ENCODE results near the gene UBA6.

Gene UBA6

DNA sequence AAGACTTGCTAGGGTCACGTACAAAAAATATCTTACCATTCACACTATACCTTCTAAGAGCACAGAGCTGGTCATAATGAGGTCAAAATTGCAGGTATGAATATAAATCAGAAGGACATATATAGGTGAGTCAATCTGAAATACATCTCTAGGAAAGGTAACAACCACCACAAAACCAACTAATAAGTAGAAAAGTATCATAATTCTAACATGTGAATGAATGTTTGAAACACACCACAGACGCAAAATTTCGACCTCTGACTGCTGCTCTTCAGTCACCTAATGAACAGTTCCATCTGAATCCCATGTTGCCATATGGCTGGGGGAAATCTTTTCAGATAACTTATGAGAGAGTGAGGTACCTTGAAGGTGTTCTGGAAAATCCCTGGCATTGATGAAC is 120.4 kb downstream of the UBA6 start:
- no peak overlapping the region for H3K9ac ChIP-seq (ENCODE audit: insufficient read length, low read depth)
- TF ChIP-seq ZNF274 (IDR thresholded peaks at IDR 0.05; ENCODE audit: low read depth, low read length) (no peak), YY1 (IDR thresholded peaks at IDR 0.05; ENCODE audit: insufficient read depth, insufficient read length) (no peak), SUZ12 (IDR thresholded peaks at IDR 0.05; ENCODE audit: extremely low read depth, insufficient read depth, insufficient read length) (no peak)
- H3K4me3 ChIP-seq (ENCODE audit: insufficient read length, low read depth), result no peak overlapping the region
- H3K9me3 ChIP-seq (ENCODE audit: insufficient read depth, low read length), result no peaks in the 10 kb centered on the region
- H3K27me3 ChIP-seq (ENCODE audit: insufficient read depth, insufficient read length), result no peaks in the 10 kb centered on the region
- H3K4me1 ChIP-seq (ENCODE audit: insufficient read depth, insufficient read length), result no peaks in the 10 kb centered on the region
- no peak for DNase-seq (ENCODE audit: low read depth, low spot score)
- no peaks in the 10 kb centered on the region for H3K36me3 ChIP-seq (ENCODE audit: insufficient read depth, insufficient read length, low read length)

DNA sequence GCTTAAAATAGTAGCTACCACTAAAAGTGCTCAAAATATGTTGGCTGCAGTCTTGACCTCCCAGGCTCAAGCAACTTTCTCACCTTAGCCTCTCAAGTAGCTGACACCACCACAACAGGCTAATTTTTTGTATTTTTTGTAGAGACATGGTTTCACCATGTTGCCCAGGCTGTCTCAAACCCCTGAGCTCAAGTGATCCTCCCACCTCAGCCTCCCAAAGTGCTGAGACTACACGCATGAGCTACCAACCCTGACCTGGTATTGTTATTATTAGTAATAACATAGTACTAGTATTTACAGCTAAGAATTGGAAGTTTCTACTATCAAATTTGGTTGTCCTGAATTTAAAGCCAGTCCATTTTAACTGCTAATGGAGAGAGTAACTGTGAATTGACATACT is 124.4 kb downstream of the UBA6 start:
- Histone ChIP-seq H3K9ac (ENCODE audit: insufficient read length, low read depth) (no peak overlapping the region), H3K27me3 (ENCODE audit: insufficient read depth, insufficient read length) (no peaks in the 10 kb centered on the region), H3K4me3 (ENCODE audit: insufficient read length, low read depth) (no peak overlapping the region), H3K4me1 (ENCODE audit: insufficient read depth, insufficient read length) (no peaks in the 10 kb centered on the region), H3K9me3 (ENCODE audit: insufficient read depth, low read length) (no peaks in the 10 kb centered on the region), H3K36me3 (ENCODE audit: insufficient read depth, insufficient read length, low read length) (no peaks in the 10 kb centered on the region)
- DNase-seq (ENCODE audit: low read depth, low spot score), result no peak
- TF ChIP-seq YY1 (IDR thresholded peaks at IDR 0.05; ENCODE audit: insufficient read depth, insufficient read length) (no peak), SUZ12 (IDR thresholded peaks at IDR 0.05; ENCODE audit: extremely low read depth, insufficient read depth, insufficient read length) (no peak), ZNF274 (IDR thresholded peaks at IDR 0.05; ENCODE audit: low read depth, low read length) (no peak)

DNA sequence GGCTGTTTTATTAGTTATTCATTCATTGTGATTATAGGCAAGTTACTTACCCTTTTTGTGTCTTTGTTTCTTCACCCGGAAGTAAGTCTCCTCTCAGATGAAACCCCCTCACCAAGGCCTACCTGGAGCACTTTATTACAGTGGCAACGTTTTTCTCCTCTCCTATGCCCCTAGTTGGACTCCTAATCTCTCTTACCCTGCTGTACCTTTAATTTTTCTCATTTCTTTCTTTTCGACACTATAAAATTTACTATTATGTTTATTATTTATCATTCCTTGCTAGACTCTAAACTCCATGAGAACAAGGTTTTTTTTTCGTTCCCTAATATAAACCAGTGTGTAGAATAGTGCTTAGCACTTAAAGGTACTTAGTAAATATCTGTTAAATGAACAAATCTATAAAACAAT is 124.9 kb downstream of the UBA6 start:
- H3K9me3 ChIP-seq (ENCODE audit: insufficient read depth, low read length), result no peaks in the 10 kb centered on the region
- DNase-seq (ENCODE audit: low read depth, low spot score), result no peak
- no peak overlapping the region for H3K4me3 ChIP-seq (ENCODE audit: insufficient read length, low read depth)
- TF ChIP-seq YY1 (IDR thresholded peaks at IDR 0.05; ENCODE audit: insufficient read depth, insufficient read length) (no peak), SUZ12 (IDR thresholded peaks at IDR 0.05; ENCODE audit: extremely low read depth, insufficient read depth, insufficient read length) (no peak), ZNF274 (IDR thresholded peaks at IDR 0.05; ENCODE audit: low read depth, low read length) (no peak)
- H3K9ac ChIP-seq (ENCODE audit: insufficient read length, low read depth), result no peak overlapping the region
- H3K36me3 ChIP-seq (ENCODE audit: insufficient read depth, insufficient read length, low read length), result no peaks in the 10 kb centered on the region
- H3K4me1 ChIP-seq (ENCODE audit: insufficient read depth, insufficient read length), result no peaks in the 10 kb centered on the region
- no peaks in the 10 kb centered on the region for H3K27me3 ChIP-seq (ENCODE audit: insufficient read depth, insufficient read length)

DNA sequence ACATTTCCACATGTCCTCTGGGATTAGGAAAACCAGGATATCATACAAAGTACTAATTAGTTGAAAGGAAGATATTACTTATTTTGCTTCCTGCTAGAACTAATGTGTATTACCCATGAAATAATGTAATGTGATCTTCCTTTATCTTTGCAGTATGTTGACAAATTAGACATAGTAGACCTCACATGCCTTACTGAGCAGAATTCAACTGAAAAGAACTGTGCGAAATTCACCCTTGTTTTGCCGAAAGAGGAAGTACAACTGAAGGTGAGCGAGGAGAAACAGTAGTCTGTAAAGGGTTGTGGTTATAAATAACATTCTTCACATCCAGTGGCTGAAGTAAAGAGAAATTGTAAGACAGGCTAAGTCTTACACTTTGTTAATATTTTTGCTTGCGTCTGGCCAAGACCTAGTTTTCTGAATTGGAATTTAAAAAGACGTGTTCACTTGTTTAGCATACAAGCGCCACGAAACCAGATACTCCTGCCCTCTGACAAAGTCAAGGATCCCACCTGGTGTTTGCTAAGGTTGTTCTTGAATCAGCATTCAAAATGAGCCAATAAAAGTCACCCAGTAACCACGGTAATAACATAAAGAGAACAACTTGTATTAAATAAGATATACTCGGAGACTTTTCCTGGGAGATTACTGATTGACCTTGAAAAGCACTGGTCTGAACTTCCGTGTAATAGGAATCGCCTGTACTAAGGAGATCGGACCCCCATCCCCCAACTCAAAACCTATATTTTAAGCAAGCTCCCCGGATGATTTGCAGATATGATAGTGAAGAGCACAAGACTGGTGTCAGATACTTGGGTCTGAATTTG is 125.5 kb downstream of the UBA6 start:
- no peak overlapping the region for H3K4me3 ChIP-seq (ENCODE audit: insufficient read length, low read depth)
- no peaks in the 10 kb centered on the region for H3K9me3 ChIP-seq (ENCODE audit: insufficient read depth, low read length)
- no peaks in the 10 kb centered on the region for H3K36me3 ChIP-seq (ENCODE audit: insufficient read depth, insufficient read length, low read length)
- H3K9ac ChIP-seq (ENCODE audit: insufficient read length, low read depth), result no peak overlapping the region
- H3K4me1 ChIP-seq (ENCODE audit: insufficient read depth, insufficient read length), result no peaks in the 10 kb centered on the region
- DNase-seq (ENCODE audit: low read depth, low spot score), result no peak
- TF ChIP-seq SUZ12 (IDR thresholded peaks at IDR 0.05; ENCODE audit: extremely low read depth, insufficient read depth, insufficient read length), result no peak
- no peak for TF ChIP-seq ZNF274 (IDR thresholded peaks at IDR 0.05; ENCODE audit: low read depth, low read length)
- no peak for TF ChIP-seq YY1 (IDR thresholded peaks at IDR 0.05; ENCODE audit: insufficient read depth, insufficient read length)
- H3K27me3 ChIP-seq (ENCODE audit: insufficient read depth, insufficient read length), result no peaks in the 10 kb centered on the region

DNA sequence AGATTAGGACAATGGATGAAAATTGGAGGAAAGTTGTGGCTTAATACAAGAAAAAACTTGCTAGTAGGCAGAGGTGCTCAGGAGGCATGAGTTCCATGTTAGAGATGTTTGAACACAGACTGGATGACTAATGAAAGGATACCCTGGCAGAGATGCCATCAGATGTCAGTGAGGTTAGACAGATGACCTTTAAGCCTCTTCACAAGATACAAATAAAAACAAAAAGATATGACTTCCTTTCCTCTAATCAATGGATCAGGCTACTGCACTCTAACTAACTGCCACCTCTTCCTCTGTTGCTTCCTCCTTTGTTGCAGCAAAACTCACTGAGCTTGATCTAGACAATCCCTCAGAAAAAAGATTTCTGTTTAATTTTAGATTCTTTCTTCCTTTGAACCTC is 127.8 kb downstream of the UBA6 start:
- no peaks in the 10 kb centered on the region for H3K36me3 ChIP-seq (ENCODE audit: insufficient read depth, insufficient read length, low read length)
- TF ChIP-seq ZNF274 (IDR thresholded peaks at IDR 0.05; ENCODE audit: low read depth, low read length) (no peak), SUZ12 (IDR thresholded peaks at IDR 0.05; ENCODE audit: extremely low read depth, insufficient read depth, insufficient read length) (no peak), YY1 (IDR thresholded peaks at IDR 0.05; ENCODE audit: insufficient read depth, insufficient read length) (no peak)

GRCh38 chr4:67571975-67572374 is 129.0 kb downstream of the UBA6 start:
- Histone ChIP-seq H3K4me3 (ENCODE audit: insufficient read length, low read depth) (no peak overlapping the region), H3K27me3 (ENCODE audit: insufficient read depth, insufficient read length) (no peaks in the 10 kb centered on the region), H3K4me1 (ENCODE audit: insufficient read depth, insufficient read length) (no peaks in the 10 kb centered on the region), H3K9ac (ENCODE audit: insufficient read length, low read depth) (no peak overlapping the region), H3K9me3 (ENCODE audit: insufficient read depth, low read length) (no peaks in the 10 kb centered on the region), H3K36me3 (ENCODE audit: insufficient read depth, insufficient read length, low read length) (no peaks in the 10 kb centered on the region)
- no peak for DNase-seq (ENCODE audit: low read depth, low spot score)
- TF ChIP-seq SUZ12 (IDR thresholded peaks at IDR 0.05; ENCODE audit: extremely low read depth, insufficient read depth, insufficient read length) (no peak), ZNF274 (IDR thresholded peaks at IDR 0.05; ENCODE audit: low read depth, low read length) (no peak), YY1 (IDR thresholded peaks at IDR 0.05; ENCODE audit: insufficient read depth, insufficient read length) (no peak)

More for the DNA sequence above, 127.8 kb downstream of the UBA6 start:
- DNase-seq (ENCODE audit: low read depth, low spot score), result no peak
- Histone ChIP-seq H3K4me1 (ENCODE audit: insufficient read depth, insufficient read length) (no peaks in the 10 kb centered on the region), H3K9me3 (ENCODE audit: insufficient read depth, low read length) (no peaks in the 10 kb centered on the region), H3K4me3 (ENCODE audit: insufficient read length, low read depth) (no peak overlapping the region), H3K27me3 (ENCODE audit: insufficient read depth, insufficient read length) (no peaks in the 10 kb centered on the region), H3K9ac (ENCODE audit: insufficient read length, low read depth) (no peak overlapping the region)

DNA sequence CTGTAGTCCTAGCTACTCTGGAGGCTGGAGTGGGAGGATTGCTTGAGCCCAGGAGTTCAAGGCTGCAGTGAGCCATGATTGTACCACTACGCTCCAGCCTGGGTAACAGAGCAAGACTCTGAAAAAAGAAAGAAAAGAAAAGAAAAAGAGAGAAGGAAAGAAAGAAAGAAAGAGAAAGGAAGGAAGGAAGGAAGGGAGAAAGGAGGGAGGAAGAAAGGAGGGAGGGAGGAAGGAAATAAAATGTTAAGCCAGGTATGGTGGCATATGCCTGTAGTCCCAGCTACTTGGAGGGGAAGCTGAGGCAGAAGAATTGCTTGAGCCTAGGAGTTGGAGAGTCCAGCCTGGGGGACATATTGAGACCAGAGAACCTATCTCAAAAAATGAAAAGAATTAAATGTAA is 130.4 kb downstream of the UBA6 start:
- TF ChIP-seq ZNF274 (IDR thresholded peaks at IDR 0.05; ENCODE audit: low read depth, low read length) (no peak), YY1 (IDR thresholded peaks at IDR 0.05; ENCODE audit: insufficient read depth, insufficient read length) (no peak), SUZ12 (IDR thresholded peaks at IDR 0.05; ENCODE audit: extremely low read depth, insufficient read depth, insufficient read length) (no peak)
- no peak for DNase-seq (ENCODE audit: low read depth, low spot score)
- Histone ChIP-seq H3K36me3 (ENCODE audit: insufficient read depth, insufficient read length, low read length) (no peaks in the 10 kb centered on the region), H3K9ac (ENCODE audit: insufficient read length, low read depth) (no peak overlapping the region), H3K9me3 (ENCODE audit: insufficient read depth, low read length) (no peaks in the 10 kb centered on the region), H3K27me3 (ENCODE audit: insufficient read depth, insufficient read length) (no peaks in the 10 kb centered on the region), H3K4me1 (ENCODE audit: insufficient read depth, insufficient read length) (no peaks in the 10 kb centered on the region), H3K4me3 (ENCODE audit: insufficient read length, low read depth) (no peak overlapping the region)

Data from NT2/D1 (cell line).